Hepatocyte (in vitro differentiated cells): Measurements from ENCODE around the gene EEF1A1.

ENCODE experiments used
- CTCF ChIP-seq: fragments of 200-600 bp; sonication (generic); IDR thresholded peaks from 2 replicates; pipeline ENCODE4 v1.5.1; 2016; ENCODE audit warnings: antibody characterized with exemption, mild to moderate bottlenecking; ENCODE audit not compliant: poor library complexity
- EZH2 ChIP-seq: fragments of 200-600 bp; sonication (generic); IDR thresholded peaks from 2 replicates; pipeline ENCODE4 v1.6.1; 2016; ENCODE audit warnings: antibody characterized with exemption, mild to moderate bottlenecking, borderline replicate concordance
- EZH2phosphoT487 ChIP-seq: fragments of 200-600 bp; sonication (generic); IDR thresholded peaks from one replicate; pipeline ENCODE4 v1.6.1; 2018; ENCODE audit warnings: antibody characterized with exemption, mild to moderate bottlenecking, low read depth, moderate library complexity; ENCODE audit not compliant: unreplicated experiment, severe bottlenecking

DNA sequence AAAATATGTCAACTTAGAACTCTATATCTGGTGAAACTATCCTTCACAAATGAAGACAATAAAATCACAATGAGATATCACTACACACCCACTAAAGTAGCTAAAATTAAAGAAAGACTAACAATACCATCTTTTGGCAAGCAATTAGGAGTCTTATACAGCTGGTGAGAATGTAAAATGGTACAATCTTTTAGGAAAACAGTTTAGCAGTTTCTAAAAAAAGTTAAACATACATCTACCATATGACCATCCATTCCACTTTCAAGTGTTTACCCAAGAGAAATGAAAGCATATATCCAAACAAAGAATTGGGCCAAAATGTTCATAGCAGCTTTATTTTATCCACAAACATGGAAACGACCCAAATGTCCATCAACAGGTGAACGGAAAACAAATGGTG, 13.8 kb upstream of the EEF1A1 start:
- TF ChIP-seq CTCF (no peak), EZH2 (no peak), EZH2phosphoT487 (no peak)
